Loucy (cell line): ENCODE data around the gene BTBD6.

Experiments
- H2AFZ ChIP-seq: fragments of 200-600 bp; sonication (generic); 2 replicates; pipeline ENCODE4 v1.6.0; 2016; ENCODE audit warnings: antibody characterized with exemption, mild to moderate bottlenecking, low read length, moderate library complexity
- H3F3A ChIP-seq: fragments of 200-600 bp; 2 replicates; pipeline ENCODE4 v1.6.0; 2016; ENCODE audit warnings: antibody characterized with exemption, low read depth, mild to moderate bottlenecking
- H3K27me3 ChIP-seq: fragments of 200-600 bp; sonication (generic); 2 replicates; pipeline ENCODE4 v1.6.1; 2014; ENCODE audit warnings: low read length, mild to moderate bottlenecking; ENCODE audit not compliant: insufficient read depth, poor library complexity, severe bottlenecking
- H3K36me3 ChIP-seq: fragments of 200-600 bp; sonication (generic); 2 replicates; pipeline ENCODE4 v1.6.1; 2016; ENCODE audit warnings: low read length; ENCODE audit not compliant: insufficient read depth
- H3K4me1 ChIP-seq: fragments of 200-600 bp; sonication (generic); 2 replicates; pipeline ENCODE4 v1.5.1; 2014; ENCODE audit warnings: low read length, mild to moderate bottlenecking; ENCODE audit not compliant: insufficient read depth, poor library complexity, severe bottlenecking
- H3K4me2 ChIP-seq: fragments of 200-600 bp; sonication (generic); 2 replicates; pipeline ENCODE4 v1.6.0; 2014; ENCODE audit warnings: antibody characterized with exemption, low read length, low read depth, mild to moderate bottlenecking; ENCODE audit not compliant: poor library complexity, severe bottlenecking
- H3K4me3 ChIP-seq: fragments of 200-600 bp; sonication (generic); 2 replicates; pipeline ENCODE4 v1.5.1; 2014; ENCODE audit warnings: low read length, mild to moderate bottlenecking, mixed read lengths; ENCODE audit not compliant: poor library complexity, severe bottlenecking
- H3K79me2 ChIP-seq: fragments of 200-600 bp; sonication (generic); 2 replicates; pipeline ENCODE4 v1.6.1; 2014; ENCODE audit warnings: low read length; ENCODE audit not compliant: insufficient read depth
- H3K9ac ChIP-seq: fragments of 200-600 bp; sonication (generic); 2 replicates; pipeline ENCODE4 v1.6.0; 2014; ENCODE audit warnings: mild to moderate bottlenecking, low read depth, low read length, moderate library complexity; ENCODE audit not compliant: poor library complexity, severe bottlenecking
- H3K9me2 ChIP-seq: fragments of 200-600 bp; sonication (generic); replicated peaks from 2 replicates; pipeline ENCODE4 v1.6.1; 2016; ENCODE audit warnings: low read depth, low read length, mixed read lengths
- H3K9me3 ChIP-seq: fragments of 200-600 bp; sonication (generic); 2 replicates; pipeline ENCODE4 v1.6.1; 2014; ENCODE audit warnings: mild to moderate bottlenecking, antibody characterized with exemption, low read length, low read depth; ENCODE audit not compliant: insufficient read depth
- H4K20me1 ChIP-seq: fragments of 200-600 bp; sonication (generic); 2 replicates; pipeline ENCODE4 v1.6.0; 2014; ENCODE audit warnings: antibody characterized with exemption, low read length, mild to moderate bottlenecking; ENCODE audit not compliant: insufficient read depth, poor library complexity, severe bottlenecking
- CTCF ChIP-seq: fragments of 200-600 bp; sonication (generic); conservative IDR thresholded peaks from 2 replicates; pipeline ENCODE4 v1.5.1; 2014; ENCODE audit warnings: mild to moderate bottlenecking, antibody characterized with exemption, low read length
- EZH2phosphoT487 ChIP-seq: fragments of 200-600 bp; IDR thresholded peaks from 2 replicates; pipeline ENCODE4 v1.6.1; 2018; ENCODE audit warnings: antibody characterized with exemption, mild to moderate bottlenecking, moderate library complexity, borderline replicate concordance

BTBD6 gene

DNA sequence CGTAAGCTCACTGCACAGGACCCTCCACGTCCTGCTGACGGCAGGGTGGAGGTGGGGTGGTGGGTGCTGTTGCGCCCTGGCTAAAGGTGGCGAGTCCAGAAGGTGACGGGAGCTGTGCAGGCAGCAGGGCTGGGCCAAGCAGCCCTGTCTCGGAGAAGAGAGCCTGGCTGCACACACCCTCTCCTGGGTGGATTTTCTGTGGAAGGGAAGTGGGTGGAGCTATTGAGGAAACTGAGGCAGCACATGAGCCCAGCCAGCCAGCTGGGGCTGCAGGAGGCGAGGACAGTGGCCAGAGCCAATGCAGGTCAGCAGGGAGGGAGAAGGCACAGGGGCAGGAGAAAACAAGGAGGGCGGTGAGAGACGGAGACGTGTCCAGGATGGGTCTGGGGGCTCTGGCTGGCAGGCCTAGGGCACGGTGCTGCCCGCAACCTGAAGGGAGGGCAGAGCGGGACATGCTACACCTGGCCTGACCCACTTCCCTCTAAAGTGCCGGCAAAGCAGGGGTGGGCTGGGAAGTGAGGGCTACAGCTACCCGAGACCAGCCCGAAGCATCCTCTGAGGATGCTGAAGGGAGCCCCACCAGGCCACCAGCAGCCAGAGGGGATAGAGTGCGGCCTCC lies 20.5 kb downstream of the BTBD6 start:
- Histone ChIP-seq H3K4me2 (no peak overlapping the region), H3F3A (no peaks in the 10 kb centered on the region), H3K4me1 (no peaks in the 10 kb centered on the region), H4K20me1 (no peaks in the 10 kb centered on the region), H3K9ac (no peak overlapping the region), H3K27me3 (no peaks in the 10 kb centered on the region), H2AFZ (no peak overlapping the region), H3K4me3 (no peak overlapping the region), H3K36me3 (peaks cover 11% of the 10 kb centered on the region; the same call in 1 of the 2 replicates), H3K9me2 (no peaks in the 10 kb centered on the region), H3K79me2 (peaks cover 2% of the 10 kb centered on the region; the same call in 1 of the 2 replicates), H3K9me3 (no peaks in the 10 kb centered on the region)
- TF ChIP-seq CTCF (no peak), EZH2phosphoT487 (no peak)

DNA sequence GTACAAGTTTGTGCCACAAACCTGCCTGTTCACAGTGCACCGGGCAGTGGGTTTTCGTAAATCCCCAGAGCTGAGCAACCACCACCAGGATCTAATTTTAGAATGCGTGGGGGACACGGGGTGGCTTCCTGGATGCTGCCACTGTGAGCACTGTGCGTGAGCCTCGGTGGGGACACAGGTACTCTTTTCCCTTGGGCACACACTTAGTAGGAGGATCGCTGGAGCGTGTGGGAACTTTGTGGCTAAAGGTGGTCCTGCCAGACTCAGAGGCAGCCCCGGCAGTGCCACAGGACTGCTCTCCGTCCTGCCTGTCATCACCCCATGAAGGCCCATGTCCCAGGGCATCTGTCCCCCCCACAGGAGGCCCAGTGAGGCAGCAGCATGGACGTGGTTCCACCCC lies 21.1 kb downstream of the BTBD6 start:
- Histone ChIP-seq H3K4me1 (no peaks in the 10 kb centered on the region), H4K20me1 (no peaks in the 10 kb centered on the region), H3K9me3 (no peaks in the 10 kb centered on the region), H2AFZ (no peak overlapping the region), H3K9me2 (no peaks in the 10 kb centered on the region), H3F3A (no peaks in the 10 kb centered on the region), H3K9ac (no peak overlapping the region), H3K4me3 (no peak overlapping the region), H3K4me2 (no peak overlapping the region), H3K36me3 (peaks cover 7% of the 10 kb centered on the region; the same call in 1 of the 2 replicates), H3K27me3 (no peaks in the 10 kb centered on the region), H3K79me2 (peaks cover 2% of the 10 kb centered on the region; the same call in 1 of the 2 replicates)
- TF ChIP-seq EZH2phosphoT487 = no peak
- no peak for TF ChIP-seq CTCF

GRCh38 chr14:105271224-105271890 lies 23.0 kb downstream of the BTBD6 start:
- H2AFZ ChIP-seq = no peak overlapping the region
- no peaks in the 10 kb centered on the region for H4K20me1 ChIP-seq
- no peak overlapping the region for H3K4me3 ChIP-seq
- H3K4me2 ChIP-seq = no peak overlapping the region
- H3K36me3 ChIP-seq = peaks cover 7% of the 10 kb centered on the region; the same call in 1 of the 2 replicates
- H3K9ac ChIP-seq = no peak overlapping the region
- no peaks in the 10 kb centered on the region for H3F3A ChIP-seq
- no peaks in the 10 kb centered on the region for H3K27me3 ChIP-seq
- peaks cover 14% of the 10 kb centered on the region; the same call in 1 of the 2 replicates for H3K79me2 ChIP-seq
- no peaks in the 10 kb centered on the region for H3K9me3 ChIP-seq
- TF ChIP-seq CTCF (no peak), EZH2phosphoT487 (no peak)
- no peaks in the 10 kb centered on the region for H3K9me2 ChIP-seq
- H3K4me1 ChIP-seq = no peaks in the 10 kb centered on the region
